Activated naive CD4-positive, alpha-beta T cell treated with anti-CD3 and anti-CD28 coated beads, Interleukin-2, amount 50 U/mL, for 16 hours (primary cell): ENCODE data around the gene OR2T29.
"Not testable (repeated sequence)": the region's sequence is repeated elsewhere in the genome, so short reads cannot be mapped to it uniquely, and the experiment has no call there.

Experiments
- DNase-seq: peaks from one replicate; pipeline ENCODE4 v3.0.0-alpha.2; 2020

The OR2T29 gene

GRCh38 chr1:248507773-248508172 is 54.8 kb downstream of the OR2T29 start, which contains the start of gene OR2G6:
TSS of gene OR2G6 (plus strand) at chr1:248508073. CDS start at chr1:248521647, 13,574 bp downstream.
- DNase-seq, result not testable (repeated sequence)
